HG03378 (cell line): ENCODE results near the gene CARD10.
"Not testable (repeated sequence)": the region's sequence is repeated elsewhere in the genome, so short reads cannot be mapped to it uniquely, and the experiment has no call there.

ENCODE experiments used
- ATAC-seq: cut with Tn5 transposase; IDR thresholded peaks from one replicate; pipeline ENCODE4 v1.9.1; 2021; ENCODE audit warnings: mild to moderate bottlenecking, moderate library complexity; ENCODE audit not compliant: unreplicated experiment

CARD10 gene

DNA sequence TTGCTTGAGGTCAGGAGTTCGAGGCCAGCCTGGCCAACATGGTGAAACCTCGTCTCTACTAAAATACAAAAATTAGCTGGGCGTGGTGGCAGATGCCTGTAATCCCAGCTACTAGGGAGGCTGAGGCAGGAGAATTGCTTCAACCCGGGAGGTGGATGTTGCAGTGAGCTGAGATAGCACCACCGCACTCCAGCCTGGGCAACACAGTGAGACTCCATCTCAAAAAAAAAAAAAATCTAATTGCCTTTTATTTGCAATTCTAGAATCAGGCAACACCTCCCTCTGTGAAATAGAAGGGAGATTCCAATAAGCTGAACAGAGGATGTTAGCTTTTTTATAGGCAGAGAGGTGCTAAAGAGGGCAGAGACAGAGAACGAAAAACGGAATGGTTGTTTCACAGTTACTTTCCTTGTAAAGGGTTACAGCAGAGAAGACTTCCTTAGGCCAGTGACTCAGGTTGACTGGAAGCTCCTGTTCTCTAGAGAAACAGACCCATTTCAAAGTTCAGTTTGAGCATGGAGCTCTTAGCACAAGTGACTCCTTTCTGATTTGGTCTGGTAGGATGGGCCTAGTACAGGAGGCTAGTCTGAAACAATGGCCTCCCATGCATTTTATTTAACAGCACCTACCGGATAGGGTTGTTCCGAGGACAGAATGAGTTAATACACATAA is 8.0 kb upstream of the CARD10 start:
- not testable (repeated sequence) for ATAC-seq

DNA sequence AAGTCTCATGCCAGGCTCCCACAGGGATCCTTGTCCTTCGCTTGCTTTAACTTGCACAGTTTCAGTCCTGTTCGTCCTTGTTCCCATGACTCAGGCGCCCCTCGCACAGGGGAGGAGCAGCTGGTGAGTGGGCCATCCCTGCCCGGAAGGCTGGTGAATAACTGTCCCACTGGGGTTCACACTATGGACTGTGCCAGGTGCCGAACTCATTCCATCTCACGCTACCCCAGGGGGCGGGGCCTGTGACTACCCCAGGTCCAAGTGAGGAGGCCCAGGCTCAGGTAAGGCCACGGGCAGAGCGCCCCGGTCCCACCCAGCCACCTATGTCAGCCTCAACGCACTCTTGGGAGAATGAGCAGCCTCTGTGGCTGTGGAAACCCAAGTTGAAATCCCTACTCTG is 7.2 kb upstream of the CARD10 start:
- no peak for ATAC-seq

DNA sequence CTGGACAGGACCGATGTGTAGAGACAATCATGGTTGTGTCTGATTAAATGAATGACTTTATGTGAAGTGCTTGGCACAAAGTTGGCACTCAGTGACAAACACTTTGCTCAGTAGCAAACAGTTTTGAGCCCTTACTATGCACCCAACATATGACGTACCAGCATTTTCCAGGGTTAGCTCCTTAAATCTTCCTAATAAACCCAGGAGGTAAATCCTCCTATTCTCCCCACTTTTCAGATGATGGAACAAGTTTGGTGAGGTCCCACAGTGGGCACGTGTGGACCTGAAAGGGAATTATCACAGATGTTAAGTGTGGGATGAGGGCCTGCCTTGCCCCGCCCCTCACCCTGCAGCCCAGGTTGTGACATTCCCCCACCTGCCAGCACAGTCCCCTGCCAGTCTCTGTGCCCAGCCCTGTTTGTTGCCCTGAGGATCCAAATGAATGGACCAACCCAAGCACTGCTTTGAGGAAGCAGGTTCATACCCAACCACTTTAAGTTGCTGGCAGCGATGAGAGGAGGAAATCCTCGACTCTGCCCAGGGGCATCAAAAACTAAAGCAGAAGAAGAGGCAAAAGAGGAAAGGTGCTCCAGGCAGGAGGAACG is 6.6 kb upstream of the CARD10 start:
- ATAC-seq: no peak

DNA sequence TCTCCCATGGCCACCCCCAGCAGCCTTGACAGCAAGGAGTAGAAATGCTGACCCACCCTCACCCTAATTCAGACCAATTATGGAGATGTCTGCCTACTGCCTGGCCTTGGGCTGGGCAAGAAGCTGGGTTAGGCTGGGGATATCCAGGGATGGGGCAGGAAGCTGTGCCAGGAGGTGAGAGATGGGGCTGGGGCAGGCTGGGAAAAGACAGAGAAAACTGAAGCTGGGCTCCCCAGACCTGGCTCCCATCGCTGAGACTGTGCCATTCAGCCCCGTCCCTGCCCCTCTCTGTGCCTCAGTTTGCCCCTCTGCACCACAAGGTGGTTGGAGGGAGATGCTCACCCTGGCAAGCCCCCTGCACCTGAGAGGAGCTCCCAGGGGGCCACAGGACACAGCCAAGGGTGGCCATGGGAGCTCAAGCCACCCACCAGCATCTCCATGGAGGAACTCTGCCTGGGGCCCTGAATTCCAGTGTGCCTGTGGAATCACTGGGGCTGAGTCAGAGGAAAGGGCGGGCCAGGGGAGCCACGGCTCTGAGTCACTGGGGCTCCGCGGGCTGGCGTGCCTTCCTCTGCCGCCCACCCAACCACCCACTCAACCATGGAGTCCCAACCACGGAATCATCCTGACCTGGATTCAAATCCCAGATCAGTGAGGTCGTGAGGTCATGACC is 6.0 kb upstream of the CARD10 start:
- no peak for ATAC-seq

DNA sequence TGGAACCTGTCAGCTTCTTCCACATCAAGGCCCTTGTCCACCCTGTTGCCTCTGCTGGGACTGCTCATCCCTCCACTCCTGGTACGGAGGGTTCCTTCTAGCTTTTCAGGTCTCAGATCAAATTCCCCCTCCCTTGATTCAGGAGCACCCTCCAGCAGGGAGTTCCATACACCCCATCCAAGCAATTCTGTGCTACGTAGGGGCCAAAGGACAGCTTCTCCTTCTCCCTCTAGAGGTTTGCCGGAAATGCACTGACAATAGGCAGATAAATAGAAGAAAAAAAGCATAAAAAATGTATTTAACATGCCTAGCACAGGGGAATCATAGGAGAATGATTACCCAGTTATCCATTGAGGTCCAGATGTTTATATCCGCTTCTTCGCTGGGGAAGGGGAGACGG is 3.3 kb upstream of the CARD10 start:
- no peak for ATAC-seq

DNA sequence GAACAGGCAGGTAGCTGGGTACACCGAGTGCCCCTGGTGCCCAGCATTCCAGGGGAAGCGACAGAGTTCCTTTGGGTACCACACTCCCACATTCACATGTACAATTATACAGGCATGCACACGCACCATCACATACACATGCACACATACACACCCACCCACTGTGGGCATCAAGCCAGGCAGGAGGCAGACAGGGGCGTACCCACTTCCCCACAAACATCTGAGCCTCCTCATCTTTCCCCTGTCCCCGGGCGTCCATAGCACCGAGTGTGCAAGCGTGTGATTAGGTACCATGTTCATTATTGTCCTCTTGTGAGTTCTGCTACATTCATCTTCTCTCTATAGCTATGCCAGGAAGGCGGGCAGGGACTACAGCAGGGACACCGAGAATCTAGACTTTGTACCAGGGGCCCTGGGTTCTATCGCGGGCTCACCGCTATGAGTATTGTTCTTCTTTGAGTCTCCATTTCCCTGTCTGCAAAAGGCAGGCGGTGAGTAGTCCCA is 2.1 kb upstream of the CARD10 start:
- no peak for ATAC-seq

GRCh38 chr22:37520776-37521191 is 1.6 kb upstream of the CARD10 start:
- ATAC-seq: no peak

- ATAC-seq: no peak
Measured at GRCh38 chr22:37518509-37519267, 527 bp downstream of the CARD10 start.

- no peak for ATAC-seq
Measured at GRCh38 chr22:37517826-37518450, 1.3 kb downstream of the CARD10 start.

- no peak for ATAC-seq
Measured at GRCh38 chr22:37516456-37516855, 2.8 kb downstream of the CARD10 start.

DNA sequence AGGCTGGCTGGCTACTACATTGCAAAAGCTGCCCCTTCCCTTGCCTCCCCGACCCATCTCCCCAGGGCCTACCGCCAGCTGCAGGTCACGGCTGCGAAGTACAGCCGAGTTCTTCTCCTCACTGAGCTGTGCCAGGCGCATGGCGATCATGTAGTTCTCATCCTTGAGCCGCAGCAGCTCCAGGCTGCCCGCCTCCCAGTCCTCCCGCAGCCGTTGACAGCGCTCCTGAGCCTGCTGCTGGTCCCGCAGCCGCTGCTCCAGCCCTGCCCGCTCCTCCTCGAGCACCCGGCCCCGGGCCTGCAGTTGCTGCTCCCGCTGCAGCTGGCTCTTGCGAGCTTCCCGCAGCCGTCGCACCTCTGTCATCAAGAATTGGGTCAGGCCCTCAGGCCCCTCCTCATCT is 3.3 kb downstream of the CARD10 start:
- no peak for ATAC-seq

DNA sequence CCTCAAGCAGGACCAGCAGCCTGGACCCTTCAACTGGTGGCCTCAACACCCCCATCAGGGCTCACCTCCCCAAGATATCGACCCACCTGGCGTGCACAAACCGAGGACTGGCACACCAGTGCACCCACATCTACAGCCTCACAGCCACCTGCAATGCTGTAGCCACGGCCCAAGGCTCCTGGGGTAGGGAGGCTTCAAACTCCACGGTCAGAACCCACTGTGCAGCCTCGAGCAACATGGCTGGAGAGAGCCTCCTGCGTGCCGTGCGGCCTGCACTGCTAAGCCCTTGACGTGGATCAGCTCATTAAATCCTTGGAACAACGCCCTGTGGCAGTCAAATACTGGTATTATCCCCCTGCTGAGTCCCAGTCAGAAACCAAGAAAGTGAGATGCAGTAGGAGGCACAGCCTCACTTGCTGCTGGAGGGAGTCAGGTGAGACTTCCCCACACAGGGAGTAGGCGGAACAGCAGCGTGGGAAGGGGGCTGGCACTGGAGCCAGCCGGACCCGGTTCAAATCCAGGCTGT is 4.6 kb downstream of the CARD10 start:
- no peak for ATAC-seq

- ATAC-seq: no peak
Measured at GRCh38 chr22:37511395-37512104, 7.7 kb downstream of the CARD10 start.

DNA sequence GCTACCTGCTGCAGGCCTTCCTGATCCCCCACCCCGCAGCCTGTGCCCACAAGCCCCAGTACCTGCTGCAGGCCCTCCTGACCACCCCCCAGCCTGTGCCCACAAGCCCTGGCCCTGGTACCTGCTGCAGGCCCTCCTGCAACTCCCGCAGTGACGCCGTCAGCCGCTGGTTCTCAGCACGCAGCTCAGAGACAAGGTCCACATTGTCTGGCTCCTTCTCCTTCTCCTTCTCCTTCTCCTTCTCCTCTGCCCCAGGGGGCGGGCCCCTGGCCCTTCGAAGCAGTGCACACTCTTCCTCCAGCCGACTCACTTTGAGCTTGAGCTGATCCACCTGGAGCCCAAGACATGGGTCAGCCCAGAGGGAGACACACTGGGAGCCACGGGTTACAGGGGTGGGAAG is 9.1 kb downstream of the CARD10 start:
- no peak for ATAC-seq

GRCh38 chr22:37509059-37509860 is 10.0 kb downstream of the CARD10 start:
- no peak for ATAC-seq

GRCh38 chr22:37508431-37508992 is 10.7 kb downstream of the CARD10 start:
- ATAC-seq: no peak

GRCh38 chr22:37507731-37508130 is 11.5 kb downstream of the CARD10 start:
- ATAC-seq: no peak

- ATAC-seq: no peak
Measured at GRCh38 chr22:37505989-37506388, 13.2 kb downstream of the CARD10 start.

- ATAC-seq: no peak
Measured at GRCh38 chr22:37505565-37505964, 13.7 kb downstream of the CARD10 start.
